NCI-H2196 treated with DMSO at 0.1 percent for 48 hours (cell line): ENCODE measurements around the gene TFEB.

Experiments
- DNase-seq: peaks from one replicate; lab custom pipeline; 2025; ENCODE audit not compliant: unreplicated experiment; lab: John Stamatoyannopoulos, UW

TFEB gene

DNA sequence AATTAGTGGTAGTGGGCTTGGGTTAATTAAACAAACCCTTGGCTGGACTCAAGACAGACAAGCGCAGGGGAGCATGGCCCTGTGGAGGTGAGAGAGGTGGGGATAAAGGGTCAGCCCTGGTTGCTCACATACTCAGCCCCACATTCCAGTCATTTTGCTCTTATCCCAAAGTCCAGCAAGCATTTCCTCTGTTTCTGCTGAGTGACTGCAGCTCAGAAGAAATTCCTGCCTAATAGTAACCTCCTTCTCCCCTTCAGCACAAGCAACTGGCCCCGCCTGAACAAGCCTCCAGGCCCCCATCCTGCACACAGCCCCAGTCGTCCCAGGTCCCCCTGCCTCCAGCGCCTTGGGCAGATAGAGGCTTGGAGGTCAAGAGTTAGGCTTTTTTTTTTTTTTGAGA is 3.6 kb upstream of the TFEB start:
- DNase-seq: no peak

DNA sequence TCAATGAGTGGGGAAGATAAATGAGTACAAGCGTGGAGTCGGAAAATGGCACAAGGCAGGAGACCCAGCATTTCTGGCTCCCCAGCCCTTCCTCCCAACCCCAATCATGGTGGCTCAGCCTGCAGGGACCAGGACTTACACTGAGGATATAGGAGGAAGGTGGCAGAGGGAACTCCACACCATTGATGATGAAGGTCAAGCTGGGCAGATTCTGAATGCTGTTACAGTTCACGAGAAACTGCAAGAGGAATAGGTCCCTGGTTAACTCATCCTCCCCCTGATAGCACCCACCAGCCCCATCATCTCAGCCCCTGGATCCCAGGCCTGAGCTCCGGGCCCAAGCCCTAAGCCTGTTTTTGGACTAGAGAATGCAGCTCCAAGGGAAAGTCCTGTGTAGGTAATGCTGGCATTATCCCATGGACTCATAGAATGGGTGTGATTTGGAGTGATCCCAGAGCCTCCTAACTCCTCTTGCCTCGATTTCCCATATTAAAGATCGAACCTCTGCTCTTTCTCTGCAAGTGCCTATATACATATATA is 2.3 kb upstream of the TFEB start:
- DNase-seq: no peak

DNA sequence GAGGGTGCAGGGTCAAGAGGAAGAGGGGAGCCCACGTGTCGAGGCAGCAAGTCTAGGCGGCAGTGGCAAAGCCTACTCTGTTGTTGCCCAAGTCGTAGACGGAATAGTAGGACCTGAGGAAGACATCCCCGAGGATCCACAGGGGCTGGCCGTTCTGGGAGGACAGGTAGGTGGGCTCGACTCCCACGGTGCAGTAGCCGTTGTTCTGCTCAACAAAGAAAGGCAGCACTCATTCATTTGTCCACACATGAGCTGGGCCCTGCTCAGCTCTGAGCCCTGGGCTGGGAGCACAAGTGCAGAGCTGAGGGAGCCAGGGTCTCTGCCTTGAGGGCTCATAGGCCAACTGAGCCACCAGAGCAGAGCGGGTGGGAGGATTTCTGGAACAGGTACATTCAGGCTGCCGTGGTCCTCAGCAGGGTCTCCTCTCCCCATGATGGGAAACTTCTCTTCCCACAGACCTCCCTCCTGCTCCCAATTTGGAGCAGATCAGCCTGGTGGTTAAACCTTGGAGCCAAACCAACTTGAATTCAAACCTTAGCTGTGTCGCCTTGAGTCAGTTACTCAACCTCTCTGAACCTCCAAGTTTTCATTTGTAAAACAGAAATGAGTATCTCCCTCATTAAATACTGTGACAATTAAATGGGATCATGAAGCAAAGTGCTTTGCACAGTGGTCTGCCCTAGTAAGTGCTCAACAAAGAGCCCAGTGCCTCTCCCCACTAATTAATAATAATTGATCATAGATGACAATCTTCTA is 1.6 kb upstream of the TFEB start:
- no peak for DNase-seq

DNA sequence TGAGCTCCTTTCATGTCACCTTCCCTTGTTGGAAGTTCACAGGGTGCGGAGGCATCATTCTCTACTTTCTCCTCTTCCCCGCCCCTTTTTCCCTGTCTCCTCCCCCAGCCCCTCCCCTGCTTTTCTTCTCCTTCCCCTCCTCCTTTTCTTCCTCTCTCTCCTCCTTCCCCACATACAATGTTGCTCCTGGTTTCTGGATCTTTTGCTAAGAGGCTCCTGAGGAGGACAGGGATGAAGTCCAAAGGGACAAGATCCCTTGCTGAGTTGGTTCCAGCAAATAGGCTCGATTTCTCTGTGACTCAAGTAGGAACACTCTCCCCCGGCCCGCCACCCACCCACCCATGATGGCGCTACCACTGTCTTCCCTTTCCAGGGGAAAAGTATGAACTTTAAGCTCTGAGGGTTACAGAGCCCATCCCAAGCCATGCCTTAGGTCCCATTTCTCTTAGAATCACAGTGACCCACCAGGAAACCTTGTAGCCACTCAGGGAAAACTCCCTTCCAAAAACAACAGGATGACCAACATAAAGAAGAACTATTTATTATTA is 852 bp upstream of the TFEB start:
- no peak for DNase-seq

DNA sequence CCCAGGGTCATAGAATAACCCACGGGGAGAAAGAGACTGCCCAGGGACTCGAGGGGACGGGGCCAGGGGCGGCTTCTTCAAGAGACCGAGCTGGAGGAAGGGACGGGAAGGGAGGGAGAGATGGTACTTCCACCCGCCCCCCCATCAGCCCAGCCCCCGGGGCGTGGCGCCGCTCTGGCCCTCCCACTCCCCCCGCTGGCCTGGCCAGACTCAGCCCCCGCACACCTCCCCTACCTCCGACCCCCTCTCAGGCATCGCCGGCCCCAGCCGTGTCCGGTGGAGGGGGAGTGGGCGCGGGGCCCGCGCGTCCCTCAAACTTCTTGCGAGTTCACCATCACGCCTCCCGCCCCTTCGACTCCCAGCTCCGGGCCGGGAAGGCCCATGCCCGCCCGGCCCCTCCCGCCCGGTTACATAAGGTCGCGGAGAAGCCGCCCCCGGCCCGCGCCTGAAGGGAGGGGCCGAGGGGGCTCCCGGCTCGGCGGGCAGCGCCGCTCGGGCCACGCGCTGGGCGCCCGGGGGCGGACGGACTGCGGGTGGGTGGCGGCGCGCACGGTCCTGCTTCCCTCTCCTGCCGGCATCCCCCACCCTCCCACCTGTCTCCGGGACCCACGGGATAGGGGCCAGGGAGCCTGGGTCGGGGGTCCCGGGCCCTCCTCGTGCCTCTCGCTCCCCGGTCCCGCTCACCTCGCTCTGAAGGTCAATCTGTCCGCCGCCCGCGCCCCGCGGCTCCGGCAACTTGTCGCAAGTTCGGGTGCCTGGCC is 562 bp downstream of the TFEB start:
- peak; percentile 76 for DNase-seq

DNA sequence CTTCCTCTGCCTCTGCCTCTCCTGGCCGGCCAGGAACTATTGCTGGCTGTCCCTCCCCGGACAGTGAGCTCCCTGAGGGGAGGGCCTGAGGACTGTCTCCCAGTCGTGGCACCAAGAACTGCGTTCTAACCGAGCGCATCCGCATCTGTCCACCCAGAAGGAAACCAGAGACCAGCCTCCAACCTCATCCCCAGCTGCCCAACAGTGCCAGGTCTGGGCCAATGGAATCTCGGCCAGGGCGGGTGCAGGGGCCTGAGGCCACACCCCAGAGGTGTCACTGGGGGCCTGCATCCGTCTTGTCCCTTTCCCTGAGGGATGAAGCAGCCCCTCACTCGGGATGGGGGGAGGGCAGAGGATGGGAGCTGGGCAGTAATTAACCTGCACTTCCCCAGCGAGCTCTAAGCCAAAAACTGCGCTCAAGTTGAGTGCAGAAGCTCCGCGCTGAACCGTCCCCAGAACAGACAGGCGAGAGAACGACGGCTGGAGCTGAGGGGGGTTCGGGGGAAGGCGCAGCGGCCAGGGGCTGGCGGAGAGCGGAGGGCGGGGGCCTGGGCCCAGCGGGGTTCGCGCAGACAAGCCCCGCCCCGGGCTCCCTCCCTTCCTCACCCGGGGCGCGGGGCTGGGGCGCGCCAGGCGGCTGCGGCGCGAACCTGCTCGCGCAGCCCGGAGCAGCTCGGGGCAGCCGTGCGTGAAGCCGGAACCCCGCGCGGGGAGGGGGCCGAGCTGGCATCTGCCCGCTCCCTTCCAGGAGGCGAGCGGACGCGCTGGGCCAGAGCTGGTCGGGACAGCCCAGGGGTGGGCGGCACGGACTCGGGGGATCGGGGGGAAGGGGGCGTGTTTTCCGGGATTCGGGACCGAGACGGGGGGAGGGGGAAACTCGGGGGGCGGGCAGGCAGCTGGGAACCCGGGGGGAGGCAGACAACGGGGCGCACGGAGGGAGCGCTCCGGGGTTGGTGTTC is 1.4 kb downstream of the TFEB start:
- DNase-seq: peak; percentile 79

DNA sequence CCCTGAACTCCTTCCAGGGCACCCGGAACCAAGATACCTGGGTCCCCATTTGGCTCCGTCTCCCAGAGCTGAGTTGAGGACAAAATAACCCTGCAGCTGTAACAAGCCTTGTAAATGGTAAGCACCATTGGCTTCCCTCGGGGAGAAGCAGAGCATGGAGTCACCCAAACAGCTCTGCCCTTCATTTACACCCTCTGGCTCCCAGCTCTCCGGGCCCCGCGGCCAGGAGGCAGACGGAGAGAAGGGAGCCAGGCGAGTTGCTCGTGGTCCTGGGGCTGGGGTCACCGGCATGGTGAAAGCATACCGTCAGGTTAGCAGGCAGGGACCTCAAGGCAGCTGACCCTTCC is 2.1 kb downstream of the TFEB start:
- DNase-seq: no peak

DNA sequence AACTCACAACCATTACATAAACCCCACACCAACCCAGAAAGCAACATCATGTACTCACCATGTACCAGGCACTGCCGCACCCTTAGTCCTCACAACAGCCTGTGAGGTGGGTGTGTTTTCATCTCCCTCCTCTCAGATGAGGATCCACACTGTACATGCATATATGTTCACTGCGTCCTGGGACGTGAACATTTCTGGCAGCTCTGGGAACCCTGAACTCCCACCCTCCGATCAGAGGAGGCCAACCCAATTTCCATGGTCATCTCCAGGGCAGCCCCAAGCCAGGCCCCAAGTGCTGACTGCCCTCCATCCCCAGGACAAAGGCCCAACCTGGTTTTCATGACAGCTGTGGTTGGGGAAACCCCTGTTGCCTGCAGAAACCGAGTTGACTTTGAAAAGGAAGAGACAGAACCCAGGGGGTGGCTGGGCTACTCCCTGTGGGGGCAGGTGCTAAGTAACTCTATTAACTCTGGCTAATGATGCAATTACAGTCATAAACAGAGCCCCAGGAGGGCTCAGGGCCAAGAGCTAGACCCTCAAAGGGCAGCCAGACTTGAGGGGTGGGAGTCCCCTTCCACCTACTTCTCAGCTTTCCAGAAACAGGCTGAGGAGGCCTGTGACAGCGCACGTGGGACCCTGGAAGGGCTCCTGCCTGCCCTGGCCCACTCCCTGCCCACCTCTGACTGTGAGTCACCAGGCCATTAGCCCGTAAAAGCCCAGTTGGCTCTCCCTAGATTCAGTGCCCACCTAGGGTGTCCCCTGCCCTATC is 2.6 kb downstream of the TFEB start:
- DNase-seq: no peak

DNA sequence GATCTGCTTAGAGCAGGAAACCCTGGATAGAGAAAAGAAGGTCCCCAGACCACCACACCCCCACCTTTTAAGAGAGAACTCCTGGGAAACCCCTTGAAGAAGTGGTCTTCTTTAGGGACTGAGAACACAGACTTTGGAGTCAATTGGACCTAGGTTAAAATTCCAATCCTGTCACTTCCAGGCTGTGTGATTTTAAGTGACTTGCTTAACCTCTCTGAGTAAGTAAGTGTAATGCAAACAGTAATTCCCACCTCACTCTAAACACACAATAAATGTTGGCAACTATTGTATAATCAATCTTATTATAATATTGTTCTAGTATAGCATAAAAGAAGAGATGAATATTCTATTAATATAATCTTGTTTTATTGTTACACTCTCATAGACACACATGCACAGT is 3.3 kb downstream of the TFEB start:
- no peak for DNase-seq

DNA sequence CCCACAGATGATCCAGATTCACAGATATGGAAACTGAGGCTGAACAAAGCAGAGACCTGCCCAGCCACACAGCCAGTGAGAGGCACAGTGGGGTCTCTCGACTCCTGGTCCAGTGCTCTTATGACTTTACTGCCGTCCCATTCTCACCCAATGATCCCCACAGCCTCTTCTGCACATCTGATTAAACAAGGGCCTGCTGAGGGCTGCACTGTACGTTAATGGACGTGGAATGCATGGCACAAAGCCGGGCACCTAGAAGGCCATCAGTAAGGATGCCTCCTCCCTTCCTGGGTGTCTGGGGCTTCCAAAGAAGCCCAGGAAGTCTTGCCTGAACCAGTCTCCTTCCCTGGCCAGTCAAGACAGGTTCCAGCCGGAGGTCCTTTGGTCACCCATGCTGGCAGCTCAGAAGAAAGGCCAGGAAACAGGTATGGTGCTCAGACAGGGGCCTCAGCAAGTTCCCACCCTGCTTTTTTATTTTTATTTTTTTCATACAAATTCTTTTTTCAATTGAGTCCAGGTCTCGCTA is 3.8 kb downstream of the TFEB start:
- DNase-seq: no peak

DNA sequence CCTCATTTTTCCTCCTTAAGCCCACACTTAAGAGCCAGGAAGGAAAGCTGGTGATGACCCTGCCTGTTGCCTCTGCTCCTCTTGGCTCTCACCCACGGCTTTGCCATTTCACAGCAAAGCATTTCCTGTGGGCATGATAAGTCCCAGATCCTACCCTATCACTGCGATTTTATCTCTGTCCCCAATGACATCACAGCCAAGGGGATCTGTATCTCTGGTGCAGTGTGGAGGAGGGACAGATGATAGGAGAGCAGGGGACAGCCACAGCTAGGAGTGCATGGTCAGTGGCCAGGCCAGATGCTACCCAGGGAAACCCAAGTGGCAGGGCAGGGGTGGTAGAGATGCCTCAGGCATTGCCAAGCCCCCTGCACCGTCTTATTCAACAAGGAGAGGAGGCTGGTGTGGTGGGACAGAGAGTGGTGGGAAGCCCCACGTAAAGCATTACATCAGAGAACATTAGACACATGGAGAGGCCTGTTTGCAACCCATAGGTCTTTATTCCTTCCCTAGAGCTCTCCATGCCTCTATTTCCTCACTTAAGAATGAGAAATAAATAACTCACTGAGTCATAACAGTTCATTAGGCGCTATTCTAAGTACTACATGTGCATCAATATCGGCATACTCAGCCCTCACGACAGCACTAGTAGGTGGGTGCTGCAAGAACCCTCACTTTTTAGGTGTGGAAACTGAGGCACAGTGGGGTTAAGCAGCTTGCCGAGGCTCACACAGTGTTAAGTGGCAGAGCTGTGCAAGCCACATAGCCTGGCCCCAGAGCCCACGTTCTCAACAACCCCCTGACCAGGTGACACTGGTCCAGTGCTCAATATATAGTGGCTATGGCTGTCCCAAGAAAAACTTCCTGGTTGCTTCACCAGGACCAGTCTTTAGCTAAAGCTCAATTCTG is 4.6 kb downstream of the TFEB start:
- DNase-seq: no peak

DNA sequence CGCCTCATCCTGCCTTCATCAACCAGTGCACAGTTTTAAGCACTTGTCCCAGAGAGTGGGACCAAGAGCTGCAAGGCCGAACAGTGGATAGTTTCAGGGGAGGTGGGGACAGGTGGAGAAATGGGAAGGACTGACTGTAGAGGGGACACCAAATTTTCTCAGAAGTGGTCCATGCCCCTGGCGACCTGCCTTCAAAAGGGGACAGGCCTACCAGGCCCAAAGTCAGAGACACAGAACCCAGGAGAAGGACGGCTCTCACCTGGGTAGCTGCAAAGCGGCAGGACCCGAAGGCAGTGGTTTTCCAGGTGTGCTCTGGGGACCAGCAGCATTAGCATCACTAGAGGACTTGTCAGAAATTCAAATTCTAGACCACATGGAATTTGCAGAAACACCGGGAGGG is 5.8 kb downstream of the TFEB start:
- DNase-seq: no peak

DNA sequence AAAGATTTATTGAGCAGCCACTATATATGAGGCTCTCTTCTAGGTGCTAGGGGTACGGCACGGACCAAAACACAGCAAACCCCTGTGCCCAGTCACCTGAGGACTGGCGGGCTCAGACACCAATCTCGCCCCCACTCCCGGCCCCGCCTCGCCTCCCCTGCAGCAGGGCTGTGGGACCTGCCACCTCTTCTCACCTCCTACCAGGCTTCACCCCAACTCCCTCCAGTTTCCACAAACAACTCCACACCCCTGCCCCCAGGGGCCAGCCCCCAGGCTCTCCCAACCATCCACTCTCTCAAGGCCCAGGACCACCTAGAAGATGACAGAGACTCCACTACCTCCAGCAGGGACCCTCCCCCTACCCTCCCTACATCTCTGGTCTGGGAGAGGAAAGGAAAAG is 6.5 kb downstream of the TFEB start:
- DNase-seq: no peak

DNA sequence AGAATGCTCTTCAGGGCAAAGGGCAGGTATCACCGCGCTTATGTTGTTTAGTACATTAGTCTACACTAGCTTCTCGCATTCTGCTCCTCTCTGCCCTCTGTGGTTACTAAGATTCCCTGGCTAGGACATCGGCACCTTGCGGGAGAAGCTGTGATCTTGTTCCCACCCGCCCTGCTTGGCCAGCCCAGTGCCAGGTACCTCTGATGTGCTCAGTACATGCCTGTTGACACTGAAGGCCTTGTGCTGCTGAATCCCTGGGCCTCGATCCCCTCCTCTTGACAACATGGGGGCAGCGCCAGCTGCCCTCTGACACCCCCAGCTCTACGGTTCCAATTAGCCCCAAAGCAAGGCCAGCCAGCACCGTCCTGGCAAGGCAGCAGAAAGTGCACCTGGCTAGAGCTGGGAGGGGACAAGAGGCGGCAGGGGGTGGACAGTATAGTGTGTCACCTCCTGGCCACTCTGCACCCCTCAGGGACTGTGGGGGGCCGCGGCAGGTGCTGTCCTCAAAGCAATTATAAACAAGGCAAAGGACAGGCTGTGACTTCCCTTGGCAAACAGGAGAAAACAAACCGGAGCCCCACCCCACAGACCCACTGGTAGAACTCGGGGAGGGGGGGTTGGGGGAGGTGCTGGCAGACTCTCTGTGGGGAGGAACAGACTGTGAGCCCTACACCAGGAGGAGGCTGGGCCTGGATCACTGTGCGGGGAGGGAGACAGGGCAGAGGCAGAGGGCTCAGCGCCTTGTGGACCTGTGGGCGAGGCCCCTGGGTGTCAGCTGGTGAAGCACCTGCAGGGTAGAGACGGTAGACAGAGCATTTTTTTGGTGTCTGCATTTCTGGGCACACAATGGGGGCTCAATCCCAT is 7.1 kb downstream of the TFEB start:
- DNase-seq: peak; percentile 88

DNA sequence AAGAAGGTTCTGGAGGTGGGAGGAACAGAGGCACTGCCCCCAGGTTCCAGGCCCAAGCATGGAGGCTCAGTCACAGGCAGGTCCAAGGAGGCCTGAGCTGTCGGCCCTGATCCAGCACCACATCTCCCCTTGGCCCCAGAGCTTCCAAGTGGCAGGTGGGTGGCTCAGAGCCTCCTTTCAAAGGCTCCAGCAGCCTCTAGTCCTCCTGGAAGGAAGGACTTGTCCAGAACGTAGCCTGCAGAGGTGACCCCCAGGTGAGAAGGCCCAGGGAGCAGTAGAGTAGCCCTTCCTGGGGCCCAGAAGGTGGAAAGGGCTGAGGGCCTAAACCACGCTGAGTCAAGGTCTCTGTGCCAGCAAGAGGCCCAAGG is 7.7 kb downstream of the TFEB start:
- DNase-seq: no peak

DNA sequence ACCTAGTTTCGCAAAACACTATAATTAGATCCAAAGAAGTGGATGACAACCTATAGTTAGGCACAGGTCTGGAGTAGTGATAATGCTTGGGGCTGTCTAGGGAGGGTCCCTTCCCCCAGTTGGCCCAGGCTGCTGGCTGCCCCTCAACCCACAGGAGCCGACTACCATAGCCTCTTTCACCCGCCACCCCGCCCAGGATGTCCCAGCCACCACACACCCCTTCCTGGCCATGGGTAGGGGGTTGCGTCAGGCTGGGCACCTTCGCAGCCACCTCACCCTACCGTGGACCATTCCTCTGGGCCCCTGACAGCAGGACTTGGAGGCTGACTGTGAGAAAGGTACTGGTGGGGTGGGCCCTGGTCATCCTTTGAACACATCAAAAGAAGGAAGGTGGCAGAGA is 8.5 kb downstream of the TFEB start:
- no peak for DNase-seq

DNA sequence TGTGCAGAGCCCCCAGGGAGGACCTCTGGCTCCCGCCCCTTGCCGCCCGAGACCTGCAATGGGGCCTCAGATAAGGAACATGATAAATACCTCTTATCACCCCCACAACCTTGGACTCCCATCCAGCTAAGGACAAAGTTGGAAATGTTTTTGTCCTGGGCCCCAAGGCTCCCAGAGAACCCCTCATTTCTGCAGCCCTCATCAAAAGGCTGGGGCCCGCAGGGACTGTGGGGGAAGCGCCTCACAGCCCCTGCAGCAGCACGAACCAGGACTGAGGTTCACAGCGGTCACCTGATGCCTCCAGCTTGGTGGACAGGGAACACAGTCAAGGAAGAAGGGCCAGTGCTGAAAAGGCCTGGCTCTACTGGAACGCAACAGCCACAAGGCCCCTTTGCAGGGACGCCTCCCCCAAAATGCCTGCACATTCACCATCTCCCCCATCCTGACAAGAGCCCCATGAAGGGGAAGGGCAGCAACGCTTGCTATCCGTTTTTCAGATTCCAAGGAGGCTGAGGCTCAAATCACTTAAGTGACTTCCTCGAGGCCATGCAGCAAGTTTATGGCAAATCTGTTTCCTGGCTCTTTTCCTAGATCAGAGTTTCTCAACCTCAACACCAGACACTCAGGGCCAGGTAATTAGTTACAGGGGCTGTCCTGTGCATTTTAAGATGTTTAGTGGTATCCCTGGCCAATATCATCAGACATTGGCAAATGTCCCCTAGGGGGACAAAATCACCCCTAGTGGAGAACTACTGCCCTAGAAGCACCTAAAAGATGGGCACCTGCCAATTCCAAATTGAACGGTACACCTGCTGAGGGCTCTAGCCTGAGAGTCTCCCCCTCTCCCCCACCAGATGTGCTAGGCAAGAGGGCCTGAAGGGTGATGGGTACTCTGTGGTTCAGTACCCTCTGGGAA is 10.6 kb downstream of the TFEB start:
- no peak for DNase-seq
